Neutrophil (primary cell): ENCODE data around the gene SLC5A9.
A peak's percentile ranks its signal among the peaks of the same experiment; 100 is the strongest.

ENCODE experiments used
- H3K27ac ChIP-seq: fragments of 200-600 bp; sonication (generic); 2 replicates; pipeline ENCODE4 v1.5.1; 2016; ENCODE audit warnings: mild to moderate bottlenecking, moderate library complexity
- H3K27me3 ChIP-seq: fragments of 200-600 bp; sonication (generic); 2 replicates; pipeline ENCODE4 v1.6.0; 2016; ENCODE audit warnings: mild to moderate bottlenecking
- H3K36me3 ChIP-seq: fragments of 200-600 bp; sonication (generic); 2 replicates; pipeline ENCODE4 v1.5.1; 2017
- H3K4me1 ChIP-seq, 2 experiments: fragments of 200-600 bp in 1 of 2; sonication (generic) in 1 of 2; 1 replicate in 1 of 2; 2 replicates in 1 of 2; pipeline versions ENCODE4 v1.5.1 to v1.6.1; 2013 to 2016; ENCODE audit warnings: low read depth in 1 of 2, low read length in 1 of 2, mild to moderate bottlenecking in 1 of 2, moderate library complexity in 1 of 2; ENCODE audit not compliant: control insufficient read depth in 1 of 2, insufficient read depth in 1 of 2
- H3K4me3 ChIP-seq, 2 experiments: fragments of 200-600 bp in 1 of 2; sonication (generic) in 1 of 2; 1 replicate in 1 of 2; 2 replicates in 1 of 2; pipeline ENCODE4 v1.5.1; 2013 to 2016; ENCODE audit warnings: low read depth in 1 of 2, low read length in 1 of 2, mild to moderate bottlenecking in 1 of 2, moderate library complexity in 1 of 2
- H3K9me3 ChIP-seq: fragments of 200-600 bp; sonication (generic); 2 replicates; pipeline ENCODE4 v1.5.1; 2016
- TF ChIP-seq, protein P1 (sequence below): fragments of 200-600 bp; sonication (generic); IDR thresholded peaks from 2 replicates; pipeline ENCODE4 v1.5.1; 2016; ENCODE audit warnings: antibody characterized with exemption

Gene SLC5A9

DNA sequence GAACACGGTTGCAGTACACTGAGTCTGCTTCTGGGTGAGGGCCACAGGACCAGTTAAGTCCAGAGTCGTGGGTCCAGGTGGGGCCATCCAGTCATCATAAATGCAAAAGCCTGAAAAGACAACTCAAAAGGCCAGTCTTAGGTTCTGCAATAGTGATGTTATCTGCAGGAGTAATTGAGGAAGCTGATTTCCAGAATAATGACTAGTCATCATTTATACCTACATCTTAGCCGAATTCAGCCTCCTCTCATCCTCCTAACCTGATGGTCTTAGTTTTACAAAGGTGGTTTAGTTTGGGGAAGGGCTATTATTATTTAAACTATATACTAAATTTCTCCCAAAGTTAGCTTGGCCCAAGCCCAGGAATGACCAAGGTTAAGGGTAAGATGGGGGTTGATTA is 23.5 kb upstream of the SLC5A9 start:
- TF ChIP-seq, protein P1, sequence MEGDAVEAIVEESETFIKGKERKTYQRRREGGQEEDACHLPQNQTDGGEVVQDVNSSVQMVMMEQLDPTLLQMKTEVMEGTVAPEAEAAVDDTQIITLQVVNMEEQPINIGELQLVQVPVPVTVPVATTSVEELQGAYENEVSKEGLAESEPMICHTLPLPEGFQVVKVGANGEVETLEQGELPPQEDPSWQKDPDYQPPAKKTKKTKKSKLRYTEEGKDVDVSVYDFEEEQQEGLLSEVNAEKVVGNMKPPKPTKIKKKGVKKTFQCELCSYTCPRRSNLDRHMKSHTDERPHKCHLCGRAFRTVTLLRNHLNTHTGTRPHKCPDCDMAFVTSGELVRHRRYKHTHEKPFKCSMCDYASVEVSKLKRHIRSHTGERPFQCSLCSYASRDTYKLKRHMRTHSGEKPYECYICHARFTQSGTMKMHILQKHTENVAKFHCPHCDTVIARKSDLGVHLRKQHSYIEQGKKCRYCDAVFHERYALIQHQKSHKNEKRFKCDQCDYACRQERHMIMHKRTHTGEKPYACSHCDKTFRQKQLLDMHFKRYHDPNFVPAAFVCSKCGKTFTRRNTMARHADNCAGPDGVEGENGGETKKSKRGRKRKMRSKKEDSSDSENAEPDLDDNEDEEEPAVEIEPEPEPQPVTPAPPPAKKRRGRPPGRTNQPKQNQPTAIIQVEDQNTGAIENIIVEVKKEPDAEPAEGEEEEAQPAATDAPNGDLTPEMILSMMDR: no peak
- Histone ChIP-seq H3K4me1 (no peaks in the 10 kb centered on the region), H3K27me3 (no peaks in the 10 kb centered on the region), H3K36me3 (no peaks in the 10 kb centered on the region), H3K4me3 (no peak overlapping the region), H3K27ac (no peak overlapping the region), H3K9me3 (no peaks in the 10 kb centered on the region)

DNA sequence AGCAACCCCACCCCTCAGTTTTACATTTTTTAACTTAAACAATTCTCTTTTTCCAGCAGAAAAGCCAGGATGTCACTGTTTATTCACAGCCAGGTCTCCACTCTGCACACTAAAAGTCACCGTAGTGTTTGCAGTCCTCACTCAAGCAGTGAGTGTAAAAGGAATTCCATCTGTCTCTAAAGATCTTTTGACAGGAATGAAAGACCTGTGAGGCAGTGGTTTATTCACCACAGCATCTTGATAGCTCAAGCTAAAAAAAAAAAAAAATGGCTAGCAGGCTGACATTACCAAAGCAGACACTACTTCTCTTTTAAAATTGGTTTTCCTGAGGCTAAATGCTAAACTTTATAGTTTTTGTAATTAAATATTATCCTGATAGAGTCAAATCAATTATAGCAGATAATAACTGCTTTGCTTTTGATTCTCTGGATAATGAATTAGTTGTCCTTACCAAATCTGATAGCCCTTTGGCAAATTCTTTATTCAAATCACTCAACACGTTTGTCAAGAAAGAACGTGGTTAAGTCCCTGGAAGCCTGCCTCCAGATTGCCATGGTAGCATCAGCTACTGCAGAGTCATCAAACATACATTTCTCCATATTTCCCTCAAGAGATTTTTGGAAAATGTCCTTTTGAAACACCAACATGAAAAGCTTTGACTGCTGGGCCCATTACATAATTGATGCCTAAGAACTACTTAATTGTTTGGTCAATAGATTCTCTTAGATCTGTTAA is 22.2 kb upstream of the SLC5A9 start:
- no peaks in the 10 kb centered on the region for H3K27me3 ChIP-seq
- no peaks in the 10 kb centered on the region for H3K36me3 ChIP-seq
- H3K27ac ChIP-seq: no peak overlapping the region
- H3K9me3 ChIP-seq: no peaks in the 10 kb centered on the region
- TF ChIP-seq, protein P1: no peak
- H3K4me3 ChIP-seq: no peak overlapping the region
- no peaks in the 10 kb centered on the region for H3K4me1 ChIP-seq

DNA sequence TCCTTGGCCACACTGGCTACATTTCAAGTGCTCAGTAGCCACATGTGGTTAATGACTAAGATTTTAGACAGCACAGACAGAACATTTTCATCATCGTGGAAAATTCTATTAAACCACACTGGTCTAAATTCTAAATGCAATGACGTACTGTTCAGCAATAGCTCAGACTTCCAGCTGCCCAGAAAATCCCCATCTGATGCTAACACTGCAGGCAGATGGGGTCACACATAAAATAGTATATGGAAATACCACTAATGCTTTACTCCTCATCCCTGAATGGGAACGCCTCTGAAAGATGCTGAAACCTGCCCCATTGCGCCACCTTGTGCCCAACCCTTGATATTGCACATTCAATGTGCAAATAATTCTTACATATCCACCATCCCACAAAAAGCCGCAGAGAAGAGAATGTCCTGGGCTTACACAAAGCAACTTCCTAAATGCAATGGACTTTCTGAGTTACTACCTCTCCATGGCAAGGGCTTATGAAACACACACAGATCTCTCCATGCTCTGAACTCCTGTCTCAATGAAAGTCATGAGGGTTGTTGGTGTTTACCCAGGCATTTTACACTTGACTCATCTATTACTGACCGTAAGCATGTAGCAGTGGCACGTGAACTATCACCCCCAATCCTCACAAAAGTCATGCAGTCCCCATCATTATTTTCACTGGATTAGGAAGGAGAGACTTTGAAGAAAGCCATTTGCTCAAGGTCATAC is 20.3 kb upstream of the SLC5A9 start:
- Histone ChIP-seq H3K9me3 (no peaks in the 10 kb centered on the region), H3K4me3 (no peak overlapping the region), H3K27ac (no peak overlapping the region), H3K36me3 (no peaks in the 10 kb centered on the region), H3K27me3 (no peaks in the 10 kb centered on the region), H3K4me1 (no peaks in the 10 kb centered on the region)
- TF ChIP-seq, protein P1: peak; percentile 81

DNA sequence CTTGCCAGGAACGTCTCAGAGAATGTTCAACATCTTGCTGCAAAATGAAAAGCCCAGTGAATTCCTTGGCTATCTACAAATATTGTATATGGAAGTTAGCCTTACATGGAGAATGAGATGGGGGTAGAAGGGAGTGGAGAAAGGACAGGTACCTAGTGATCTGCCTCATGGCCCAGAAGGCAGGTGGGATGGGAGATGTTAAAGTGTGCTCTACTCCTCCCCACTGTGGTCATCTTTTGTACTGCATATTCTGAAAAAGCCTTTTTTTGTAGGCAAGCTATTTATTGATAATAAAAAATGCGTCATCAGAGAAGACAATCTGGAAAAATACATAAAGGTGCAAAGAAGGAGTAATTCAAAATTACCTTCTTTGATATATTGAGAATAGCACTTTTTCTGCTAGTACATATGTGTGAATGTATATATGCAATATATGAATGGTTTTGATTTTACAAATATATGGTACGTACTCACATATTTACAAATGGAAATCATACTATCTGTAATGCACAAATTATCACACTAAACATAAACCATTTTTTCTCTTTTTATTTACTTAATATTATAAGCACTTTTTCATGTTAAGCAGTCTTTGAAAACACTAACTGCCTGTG is 19.1 kb upstream of the SLC5A9 start:
- Histone ChIP-seq H3K4me1 (no peaks in the 10 kb centered on the region), H3K36me3 (no peaks in the 10 kb centered on the region), H3K9me3 (no peaks in the 10 kb centered on the region), H3K27me3 (no peaks in the 10 kb centered on the region), H3K27ac (no peak overlapping the region), H3K4me3 (no peak overlapping the region)
- TF ChIP-seq, protein P1: peak; percentile 49

DNA sequence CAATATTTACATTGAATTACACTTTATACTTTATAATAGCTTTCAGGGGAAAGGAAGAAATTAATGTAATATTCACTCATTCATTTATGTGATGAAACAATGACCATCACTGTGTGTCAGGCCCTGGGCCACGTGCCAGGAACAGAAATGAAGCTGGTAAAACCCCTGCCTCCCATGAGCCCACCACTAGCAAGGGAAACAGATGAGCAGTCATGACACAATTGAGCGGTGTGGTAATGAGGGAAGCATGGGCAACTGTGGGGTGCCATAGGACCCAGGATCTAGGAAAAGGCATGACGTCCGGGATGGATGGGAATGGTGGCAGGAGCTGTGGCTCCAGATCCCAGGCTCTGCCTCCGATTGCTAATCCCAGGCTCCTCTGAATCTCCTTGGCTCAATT is 17.0 kb upstream of the SLC5A9 start:
- Histone ChIP-seq H3K27ac (no peak overlapping the region), H3K4me3 (no peak overlapping the region), H3K4me1 (no peaks in the 10 kb centered on the region), H3K27me3 (no peaks in the 10 kb centered on the region), H3K36me3 (no peaks in the 10 kb centered on the region), H3K9me3 (no peaks in the 10 kb centered on the region)
- TF ChIP-seq, protein P1: no peak
